Measurements from ENCODE around the gene LGALS3BP.
A peak's percentile ranks its signal among the peaks of the same experiment; 100 is the strongest.

Gene LGALS3BP

GRCh38 chr17:78981010-78981888 lies 1.5 kb upstream of the LGALS3BP start:
- no peak for DNase-seq

DNA sequence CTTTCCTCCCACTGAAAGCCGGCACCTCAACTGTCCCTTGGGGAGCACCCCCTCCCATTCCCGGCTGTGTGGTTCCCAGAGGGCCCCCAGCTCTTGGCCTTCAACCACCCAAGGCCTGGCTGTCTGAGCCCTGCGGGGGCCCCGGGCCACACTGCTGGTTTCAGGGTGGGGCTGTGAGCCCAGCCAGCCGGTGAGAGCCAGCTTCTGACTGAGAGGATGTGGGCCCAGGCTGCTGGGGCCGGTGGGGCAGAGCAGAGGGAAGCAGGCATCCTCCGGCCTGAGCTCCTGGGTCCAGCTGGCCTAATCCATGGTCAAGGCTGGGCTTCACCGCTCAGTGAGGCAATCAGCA lies 875 bp upstream of the LGALS3BP start:
- no peak for DNase-seq

- DNase-seq: no peak
These were observed 1.4 kb downstream of the LGALS3BP start for GRCh38 chr17:78977997-78978973.

GRCh38 chr17:78977681-78977943 lies 2.1 kb downstream of the LGALS3BP start:
- no peak for DNase-seq

GRCh38 chr17:78976907-78977680 lies 2.6 kb downstream of the LGALS3BP start:
- DNase-seq: no peak

DNA sequence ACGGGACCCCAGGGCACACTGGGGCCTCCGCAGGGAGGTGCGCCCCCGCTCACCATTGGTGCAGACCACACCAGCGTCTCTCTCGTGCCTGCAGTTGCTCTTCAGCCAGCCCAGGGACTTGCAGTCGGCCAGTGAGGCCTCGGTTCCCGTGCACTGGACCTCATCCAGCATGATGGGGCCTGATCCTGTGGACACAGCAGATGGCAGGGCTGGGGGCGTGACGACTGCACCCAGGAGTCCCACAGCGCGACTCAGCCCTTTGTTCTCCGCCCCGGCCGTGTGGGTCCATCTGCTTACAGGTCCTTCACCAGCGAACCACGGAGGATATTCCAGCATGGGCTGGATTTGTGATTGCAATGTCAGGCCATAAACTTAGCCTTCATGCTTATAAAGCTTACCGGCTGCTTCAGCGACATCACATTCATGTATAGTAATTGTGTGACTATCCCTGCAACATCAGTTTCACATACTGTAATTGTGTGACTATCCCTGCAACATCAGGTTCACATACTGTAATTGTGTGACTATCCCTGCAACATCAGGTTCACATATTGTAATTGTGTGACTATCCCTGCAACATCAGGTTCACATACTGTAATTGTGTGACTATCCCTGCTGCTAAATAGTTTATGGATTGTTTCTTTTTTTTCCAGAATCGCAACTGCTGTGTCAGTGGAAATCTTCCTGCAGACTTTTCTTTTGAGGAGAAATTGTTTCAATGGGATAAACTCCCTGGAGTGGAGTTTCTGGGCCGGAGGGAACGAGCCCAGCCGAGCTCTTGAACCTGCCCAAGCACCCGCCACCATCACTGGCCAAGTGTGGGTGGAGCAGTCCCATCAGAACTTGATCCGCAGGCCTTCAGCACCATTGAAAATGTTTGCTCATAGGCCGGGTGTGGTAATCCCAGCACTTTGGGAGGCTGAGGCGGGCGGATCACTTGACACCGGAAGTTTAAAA lies 4.8 kb downstream of the LGALS3BP start:
- peak; percentile 25 for DNase-seq

DNA sequence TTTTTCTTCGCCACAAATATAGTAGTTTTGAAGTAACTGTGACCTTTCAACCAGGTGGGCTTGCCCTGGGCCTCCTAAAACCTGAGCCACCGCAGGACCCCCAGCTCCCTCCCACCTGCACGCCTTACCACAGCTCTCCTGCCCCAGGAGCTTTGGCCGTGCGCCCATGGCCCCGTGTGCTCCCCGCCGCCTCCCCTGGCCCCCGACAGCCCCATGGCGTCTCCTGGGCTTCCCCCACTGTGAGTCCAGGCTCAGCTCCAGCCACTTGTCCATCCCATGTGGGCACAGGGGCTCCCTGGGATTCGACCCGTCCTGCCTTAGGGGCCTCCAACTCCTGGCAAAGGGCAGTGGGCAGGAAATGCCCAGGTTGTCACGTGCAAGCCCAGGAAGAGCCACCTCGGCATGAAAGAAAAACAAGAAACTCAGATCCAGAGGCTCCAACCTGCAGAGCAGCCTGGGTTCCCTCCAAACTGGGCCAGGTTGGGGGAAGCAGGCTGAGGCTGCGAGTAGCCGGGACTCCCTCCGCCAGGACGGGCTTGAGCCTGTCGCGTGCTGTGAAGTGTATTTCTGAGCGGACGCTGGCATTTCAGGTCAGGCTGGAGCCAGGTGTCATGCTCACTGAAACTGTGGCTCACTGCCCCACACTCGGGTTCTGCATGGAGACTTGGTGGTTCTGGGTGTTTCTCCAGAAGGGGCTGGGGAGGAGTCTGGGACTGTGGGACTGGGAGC lies 5.8 kb downstream of the LGALS3BP start:
- DNase-seq: no peak

DNA sequence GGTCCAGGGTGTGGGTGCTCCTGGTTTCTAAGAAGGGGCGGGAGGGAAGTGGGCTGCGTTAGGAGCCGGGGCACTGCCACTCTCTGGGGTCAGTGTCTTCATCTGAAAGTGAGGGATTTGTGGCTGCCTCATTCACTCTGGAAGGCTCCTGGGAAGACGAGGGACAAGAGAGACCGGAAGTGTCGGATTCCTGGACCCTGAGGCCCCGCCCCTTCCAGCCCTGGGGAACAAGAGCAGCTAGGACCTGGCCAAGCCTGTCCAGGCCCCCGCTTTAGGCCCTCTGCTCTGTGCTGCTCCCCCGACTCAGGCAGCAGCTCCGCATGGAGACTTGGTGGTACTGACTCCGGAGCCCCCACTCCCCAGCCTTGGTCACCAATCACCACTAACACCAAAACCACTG lies 6.5 kb downstream of the LGALS3BP start:
- no peak for DNase-seq

- no peak for DNase-seq
These were observed 7.1 kb downstream of the LGALS3BP start for GRCh38 chr17:78972507-78973105.

DNA sequence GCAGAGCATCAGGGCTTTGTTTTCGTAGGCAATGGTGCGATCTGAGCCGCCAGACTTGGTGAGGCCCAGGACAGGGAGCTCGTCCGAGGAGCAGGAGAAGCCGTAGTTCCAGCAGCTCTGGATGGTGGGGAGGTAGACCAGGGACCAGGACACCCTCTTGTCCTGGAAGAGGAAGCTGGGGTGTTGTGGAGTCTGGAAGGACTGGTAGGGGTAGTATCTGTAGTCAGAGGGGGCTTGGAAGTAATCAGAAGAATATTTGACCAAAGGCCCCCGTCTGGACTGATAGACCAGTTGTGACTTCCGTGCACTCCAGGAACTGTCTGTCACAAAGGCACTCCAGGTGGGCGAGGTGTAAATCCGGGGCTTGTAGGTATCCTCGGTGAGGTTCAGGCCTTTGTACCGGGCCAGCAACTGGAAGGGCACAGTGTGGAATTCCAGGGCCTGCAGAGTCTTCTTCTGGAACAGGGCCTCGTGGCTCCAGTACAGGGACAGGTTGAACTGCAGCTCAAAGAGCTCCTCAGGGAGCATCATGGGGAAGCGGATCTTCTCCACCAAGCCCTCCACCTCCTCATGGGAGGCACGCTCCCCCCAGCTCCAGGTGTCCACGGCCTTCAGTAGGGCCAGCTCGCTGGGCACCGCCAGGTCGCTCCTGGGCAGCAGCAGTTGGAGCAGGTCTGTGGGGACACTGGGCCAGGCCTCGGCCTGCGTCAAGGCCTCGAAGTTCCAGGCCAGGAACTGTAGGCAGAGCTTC lies 7.8 kb downstream of the LGALS3BP start:
- DNase-seq: no peak

DNA sequence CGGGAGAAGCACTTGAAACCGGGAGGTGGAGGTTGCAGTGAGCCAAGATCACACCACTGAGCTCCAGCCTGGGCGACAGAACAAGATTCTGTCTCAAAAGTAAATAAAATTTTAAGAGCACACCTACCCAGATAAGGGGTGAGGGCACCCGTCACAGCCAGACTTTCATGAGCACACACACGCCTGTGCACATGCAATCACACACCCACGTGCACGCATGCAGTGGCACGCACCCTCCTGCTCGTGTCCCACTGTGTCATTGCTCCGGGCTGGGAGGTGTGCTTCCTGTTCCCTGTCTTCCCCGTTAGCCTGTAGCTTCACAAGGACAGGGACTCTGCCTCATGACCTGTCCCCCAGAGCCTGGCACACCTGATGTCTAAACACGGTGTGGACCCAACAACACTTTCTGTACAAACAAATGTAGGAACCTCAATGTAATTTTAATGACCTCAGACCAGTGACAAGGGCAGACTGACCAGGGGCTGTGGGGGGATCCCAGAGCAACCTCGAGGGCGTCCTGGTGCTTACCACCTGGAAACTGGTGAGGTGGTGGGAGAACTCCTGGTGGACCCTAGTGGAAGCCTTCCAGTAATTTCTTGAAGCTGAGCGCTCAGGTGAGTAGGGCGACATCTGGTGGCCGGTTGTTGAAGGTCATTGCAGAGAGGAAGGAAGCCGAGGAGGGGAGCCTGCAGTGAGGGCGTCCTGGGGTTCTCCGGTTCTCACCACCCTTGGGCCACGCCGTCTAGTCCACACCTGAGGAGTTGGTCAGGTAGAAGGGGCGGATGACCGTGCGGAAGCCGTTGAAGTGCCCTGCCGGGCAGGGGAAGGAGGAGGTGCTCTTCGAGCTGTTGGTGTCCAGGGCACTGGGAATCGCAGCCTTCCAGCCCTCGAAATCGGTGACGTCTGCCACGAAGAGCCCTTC lies 8.6 kb downstream of the LGALS3BP start:
- peak; percentile 83 for DNase-seq

DNA sequence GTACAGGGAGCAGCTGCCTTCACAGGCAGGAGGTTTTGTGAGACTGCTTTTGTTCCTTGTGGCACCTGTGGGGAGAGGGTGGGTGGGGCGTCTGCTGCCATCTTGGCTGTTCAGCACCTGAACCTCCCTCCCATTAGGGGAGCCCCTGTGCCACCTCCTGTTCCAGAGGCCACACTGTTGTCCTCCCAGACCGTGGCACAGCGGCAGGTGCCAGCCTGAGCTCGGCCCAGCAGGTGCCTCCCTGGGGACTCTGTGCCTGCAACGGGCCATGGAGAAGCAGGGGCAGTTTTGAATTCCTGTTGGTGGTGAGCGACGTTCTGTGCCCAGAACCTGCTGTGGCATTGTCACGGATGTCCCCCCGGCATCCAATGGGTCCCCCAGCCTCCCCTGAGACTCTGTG lies 9.9 kb downstream of the LGALS3BP start:
- DNase-seq: no peak

DNA sequence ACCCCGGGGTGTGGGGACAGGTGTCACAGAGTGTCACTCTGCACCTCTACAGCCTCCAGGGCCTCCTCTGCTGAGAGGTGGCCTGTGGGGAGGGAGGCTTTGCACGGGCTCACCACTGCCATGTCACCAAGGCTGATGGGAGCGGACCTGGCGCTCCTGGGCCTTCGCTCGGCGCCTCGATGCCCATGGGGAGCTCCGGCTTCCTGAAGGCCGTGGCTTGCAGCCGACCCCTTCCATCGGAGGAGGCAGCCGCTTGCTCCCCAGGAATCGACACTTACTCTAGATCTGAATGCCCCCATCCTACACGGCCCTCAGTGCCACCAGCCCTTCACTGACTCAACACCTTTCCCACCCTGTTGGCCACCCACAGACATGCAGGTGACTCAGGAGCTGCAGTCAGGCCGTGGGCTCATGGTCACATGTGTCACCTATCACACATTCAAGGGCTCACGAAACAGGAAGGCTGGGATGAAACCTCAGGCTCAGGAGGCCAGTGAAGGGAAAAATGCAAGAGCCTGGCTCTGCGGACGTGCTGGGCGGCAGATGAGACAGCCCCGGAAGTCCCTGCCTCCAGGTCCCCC lies 11.9 kb downstream of the LGALS3BP start:
- no peak for DNase-seq

- no peak for DNase-seq
These were observed 12.7 kb downstream of the LGALS3BP start for GRCh38 chr17:78966910-78967600.

- DNase-seq: no peak
These were observed 13.5 kb downstream of the LGALS3BP start for GRCh38 chr17:78966123-78966813.

DNA sequence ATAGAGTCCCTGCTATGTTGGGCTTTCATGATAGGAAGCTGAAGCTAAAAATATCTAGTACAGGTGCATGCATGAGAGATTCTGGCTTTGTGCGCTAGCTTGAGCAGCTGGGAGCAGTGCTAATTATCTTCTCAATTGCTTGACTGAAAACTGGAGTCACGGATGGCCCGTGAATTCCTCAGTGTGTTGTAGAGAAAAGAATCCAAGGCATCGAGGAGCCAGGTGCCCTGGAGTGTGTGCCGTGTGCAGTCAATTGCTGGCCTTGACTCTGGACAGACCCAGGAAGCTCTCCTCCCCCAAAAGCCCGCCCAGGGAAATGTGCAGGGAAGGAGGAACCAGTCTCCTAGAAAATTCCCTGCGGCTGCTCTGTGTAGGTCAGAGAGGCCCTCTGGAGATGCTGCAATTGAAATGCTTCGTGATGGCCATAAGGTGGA lies 14.2 kb downstream of the LGALS3BP start:
- peak; percentile 37 for DNase-seq

DNA sequence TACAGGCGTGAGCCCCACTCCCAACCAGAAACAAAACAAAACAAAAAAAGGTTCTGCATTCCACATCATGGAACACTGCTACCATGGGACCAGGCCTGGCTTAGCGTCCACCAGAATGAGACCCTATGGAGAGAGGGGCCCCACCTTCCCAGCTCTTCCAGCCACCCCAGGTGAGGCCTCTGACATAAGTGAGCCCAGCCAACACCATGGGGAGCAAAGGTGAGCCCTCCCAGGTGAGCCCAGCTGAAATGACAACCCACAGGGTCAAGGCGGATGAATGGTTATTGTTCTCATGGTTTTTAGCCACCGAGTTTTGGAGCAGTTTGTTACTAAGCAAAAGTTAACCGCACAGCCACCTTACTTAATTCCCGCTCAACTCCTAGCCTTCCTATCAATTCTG lies 16.3 kb downstream of the LGALS3BP start:
- DNase-seq: no peak
